RWPE1 (cell line): ENCODE data around the gene KIF3B.
"Not testable (repeated sequence)": the region's sequence is repeated elsewhere in the genome, so short reads cannot be mapped to it uniquely, and the experiment has no call there.

Source experiments
- CTCF ChIA-PET: fragments of 350-600 bp; sonication (Branson Sonifier 250); formaldehyde crosslinking; extraction: SDS; loops from one replicate; lab custom pipeline; 2021; lab: Yijun Ruan, JAX
- POLR2A ChIA-PET: fragments of 400-600 bp; formaldehyde crosslinking; extraction: SDS; loops from one replicate; lab custom pipeline; 2020; ENCODE audit warnings: antibody characterized with exemption; ENCODE audit not compliant: low non-redundant PET; lab: Yijun Ruan, JAX
- DNase-seq: peaks from one replicate; pipeline ENCODE4 v3.0.0; 2012; ENCODE audit warnings: low spot score
- H3K27ac ChIP-seq: fragments of 450-650 bp; 2 replicates; pipeline ENCODE4 v1.5.1; 2017
- CTCF ChIP-seq: fragments of 450-650 bp; conservative IDR thresholded peaks from 2 replicates; pipeline ENCODE4 v1.5.1; 2017; ENCODE audit warnings: low read depth, mild to moderate bottlenecking

The KIF3B gene

GRCh38 chr20:32321390-32321789 is 43.9 kb downstream of the KIF3B start:
- ChIA-PET POLR2A (no interaction called here), CTCF (interaction anchor here (0.6 to 0.7 kb wide), 2 partner anchors 174 to 1048 kb away, joined by 3 read pairs; no protein-coding TSS in a partner anchor)
- DNase-seq: no peak
- no peak for TF ChIP-seq CTCF
- H3K27ac ChIP-seq: no peak overlapping the region

- DNase-seq, CTCF ChIA-PET, H3K27ac ChIP-seq, POLR2A ChIA-PET: not testable (repeated sequence)
These were observed 44.8 kb downstream of the KIF3B start for GRCh38 chr20:32322260-32322659.

GRCh38 chr20:32323761-32324160 is 46.3 kb downstream of the KIF3B start:
- DNase-seq, POLR2A ChIA-PET, H3K27ac ChIP-seq: not testable (repeated sequence)
- CTCF ChIA-PET: interaction anchor here (0.6 to 0.7 kb wide), 3 partner anchors 27 to 1720 kb away, joined by 3 to 5 read pairs (median 3); no protein-coding TSS in a partner anchor

DNA sequence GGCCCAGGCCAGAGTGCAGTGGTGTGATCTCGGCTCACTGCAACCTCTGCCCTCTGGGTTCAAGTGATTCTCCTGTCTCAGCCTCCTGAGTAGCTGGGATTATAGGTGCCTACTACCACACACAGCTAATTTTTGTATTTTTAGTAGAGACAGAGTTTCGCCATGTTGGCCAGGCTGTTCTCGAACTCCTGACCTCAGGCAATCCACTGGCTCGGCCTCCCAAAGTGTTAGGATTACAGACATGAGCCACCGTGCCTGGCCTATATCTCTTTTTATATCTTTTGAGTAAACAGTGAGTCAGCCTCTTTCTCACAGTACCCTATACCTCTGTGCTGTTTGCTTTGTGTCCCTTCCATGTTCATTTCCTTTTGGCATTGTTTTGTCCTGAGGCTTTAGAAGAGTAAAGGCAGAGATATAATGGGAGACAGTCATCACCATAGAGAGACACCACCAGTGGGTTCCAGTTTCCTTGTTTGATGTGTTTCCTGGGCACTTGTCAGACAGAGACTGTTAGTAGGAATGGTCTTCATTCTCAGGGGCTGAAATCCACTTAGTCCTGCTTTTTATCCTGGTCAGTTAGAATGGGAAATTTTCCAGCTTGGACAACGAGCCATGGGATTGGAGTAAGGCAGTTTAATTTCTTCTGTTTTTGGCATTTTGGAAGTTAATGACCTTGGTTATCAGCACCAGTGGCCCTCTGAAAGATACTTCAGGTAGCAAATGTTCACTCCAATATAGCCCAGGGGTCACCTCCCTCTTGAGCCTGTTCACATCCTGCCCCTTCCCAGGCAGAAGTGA is 48.5 kb downstream of the KIF3B start:
- ChIA-PET POLR2A (interaction anchor here (0.6 kb wide), 1 partner anchor 142 kb away, joined by 4 read pairs; no protein-coding TSS in a partner anchor), CTCF (interaction anchor here (0.7 to 1.0 kb wide), 2 partner anchors 48 to 95 kb away, joined by 3 read pairs; no protein-coding TSS in a partner anchor)
- H3K27ac ChIP-seq: no peak overlapping the region
- TF ChIP-seq CTCF: no peak
- DNase-seq: peak; percentile 51

- ChIA-PET POLR2A (no interaction called here), CTCF (interaction anchor here (0.6 to 1.3 kb wide), 3 partner anchors 11 to 132 kb away, joined by 3 to 6 read pairs (median 4); no protein-coding TSS in a partner anchor)
- H3K27ac ChIP-seq: no peak overlapping the region
- TF ChIP-seq CTCF: no peak
- DNase-seq: no peak
These were observed 49.0 kb downstream of the KIF3B start for GRCh38 chr20:32326504-32326845.

- no peak overlapping the region for H3K27ac ChIP-seq
- CTCF ChIA-PET: interaction anchor here (0.6 to 1.3 kb wide), 6 partner anchors 10 to 133 kb away, joined by 3 to 6 read pairs (median 3); no protein-coding TSS in a partner anchor
- no peak for DNase-seq
- TF ChIP-seq CTCF: no peak
- POLR2A ChIA-PET: no interaction called here
These were observed 49.7 kb downstream of the KIF3B start for GRCh38 chr20:32327087-32327681.

GRCh38 chr20:32329817-32330554 is 52.5 kb downstream of the KIF3B start:
- ChIA-PET POLR2A (interaction anchor here (0.6 kb wide), 1 partner anchor 12 kb away, joined by 3 read pairs; no protein-coding TSS in a partner anchor), CTCF (interaction anchor here (0.6 kb wide), 2 partner anchors 34 to 147 kb away, joined by 3 read pairs; no protein-coding TSS in a partner anchor)
- no peak overlapping the region for H3K27ac ChIP-seq
- DNase-seq: peak; percentile 30
- TF ChIP-seq CTCF: no peak
